Activated naive CD8-positive, alpha-beta T cell treated with anti-CD3 and anti-CD28 coated beads for 36 hours (primary cell): ENCODE measurements around the gene C16orf86. TPM values are rescaled to one million over a fixed set of nuclear protein-coding genes. Genes with fewer than 3 reads are reported as not detected.
A peak's percentile ranks its signal among the peaks of the same experiment; 100 is the strongest.
"Not testable (repeated sequence)": the region's sequence is repeated elsewhere in the genome, so short reads cannot be mapped to it uniquely, and the experiment has no call there.

ENCODE experiments used
- DNase-seq: peaks from one replicate; pipeline ENCODE4 v3.0.0; 2021
- H3K27ac Mint-ChIP-seq: one replicate; pipeline ENCODE4 v1.8.0; 2022; ENCODE audit warnings: mild to moderate bottlenecking, moderate library complexity, mixed read lengths
- H3K27me3 Mint-ChIP-seq: one replicate; pipeline ENCODE4 v1.8.0; 2022; ENCODE audit warnings: mild to moderate bottlenecking, mixed read lengths
- H3K36me3 Mint-ChIP-seq: one replicate; pipeline ENCODE4 v1.8.0; 2021; ENCODE audit warnings: mild to moderate bottlenecking, mixed read lengths
- H3K4me1 Mint-ChIP-seq: one replicate; pipeline ENCODE4 v1.8.0; 2021; ENCODE audit warnings: mixed read lengths
- H3K4me3 Mint-ChIP-seq: one replicate; pipeline ENCODE4 v1.8.0; 2022; ENCODE audit warnings: mild to moderate bottlenecking, moderate library complexity, mixed read lengths
- H3K9me3 Mint-ChIP-seq: one replicate; pipeline ENCODE4 v1.8.0; 2022; ENCODE audit warnings: mixed read lengths
- total RNA-seq, 2 experiments: library from RNA; stranded (reverse); gene quantifications; one replicate each; pipeline ENCODE4 v1.2.3, GENCODE V29; 2021

Gene C16orf86
- total RNA-seq, 2 experiments from 2014 or later: 1.3 to 1.8 TPM

GRCh38 chr16:67683767-67684166 is 17.2 kb downstream of the C16orf86 start:
- H3K4me3 Mint-ChIP-seq: no peak overlapping the region
- no peak for DNase-seq
- peaks cover 5% of the 10 kb centered on the region for H3K36me3 Mint-ChIP-seq
- H3K4me1 Mint-ChIP-seq: no peaks in the 10 kb centered on the region
- H3K27me3 Mint-ChIP-seq: no peaks in the 10 kb centered on the region
- H3K27ac Mint-ChIP-seq: no peak overlapping the region
- H3K9me3 Mint-ChIP-seq: no peaks in the 10 kb centered on the region

DNA sequence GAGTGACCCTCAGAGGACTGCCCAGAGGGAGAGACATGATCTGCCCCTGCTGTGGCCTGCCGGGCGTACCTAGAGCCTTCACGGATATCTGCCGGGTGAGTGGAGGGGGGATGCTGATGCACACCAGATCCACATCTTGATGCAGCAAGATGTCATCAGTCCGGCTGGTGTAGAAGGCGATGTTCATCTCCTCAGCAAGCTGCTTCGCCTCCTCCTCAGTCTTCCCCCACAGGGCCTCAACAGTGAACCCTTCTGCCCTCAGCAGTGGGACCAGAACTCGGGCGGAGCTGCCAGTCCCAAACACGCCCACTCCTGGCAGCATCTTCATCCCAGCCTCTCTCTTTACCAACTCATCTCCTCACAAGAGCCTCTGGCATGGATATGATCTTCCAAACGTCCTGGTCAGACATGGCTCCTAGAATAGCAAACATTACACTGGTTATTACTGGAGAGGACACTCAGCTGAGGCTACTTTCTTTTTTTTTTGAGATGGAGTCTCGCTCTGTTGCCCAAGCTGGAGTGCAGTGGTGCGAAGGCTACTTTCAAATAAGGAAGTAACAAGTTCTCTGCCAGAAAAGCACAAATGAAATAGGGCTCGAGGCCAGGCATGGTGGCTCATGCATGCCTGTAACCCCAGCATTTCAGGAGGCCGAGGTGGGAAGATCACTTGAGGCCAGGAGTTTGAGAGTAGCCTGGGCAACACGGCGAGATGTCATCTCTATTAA is 18.9 kb downstream of the C16orf86 start:
- Mint-ChIP-seq H3K4me3 (no peak overlapping the region), H3K4me1 (no peaks in the 10 kb centered on the region), H3K36me3 (peaks cover 5% of the 10 kb centered on the region), H3K27ac (no peak overlapping the region), H3K27me3 (no peaks in the 10 kb centered on the region), H3K9me3 (no peaks in the 10 kb centered on the region)
- no peak for DNase-seq

- not testable (repeated sequence) for H3K4me1 Mint-ChIP-seq, H3K36me3 Mint-ChIP-seq, H3K27ac Mint-ChIP-seq, H3K4me3 Mint-ChIP-seq, H3K27me3 Mint-ChIP-seq, H3K9me3 Mint-ChIP-seq, DNase-seq
Observed at GRCh38 chr16:67693517-67694285, 27.1 kb downstream of the C16orf86 start.

- no peak overlapping the region for H3K27ac Mint-ChIP-seq
- no peaks in the 10 kb centered on the region for H3K4me1 Mint-ChIP-seq
Observed at GRCh38 chr16:67694611-67695010, 28.0 kb downstream of the C16orf86 start.

GRCh38 chr16:67697422-67698185 is 31.0 kb downstream of the C16orf86 start:
- DNase-seq: no peak
- H3K4me3 Mint-ChIP-seq: no peak overlapping the region
- H3K9me3 Mint-ChIP-seq: peaks cover 1% of the 10 kb centered on the region
- H3K36me3 Mint-ChIP-seq: peaks cover 5% of the 10 kb centered on the region
- H3K27me3 Mint-ChIP-seq: no peaks in the 10 kb centered on the region
- no peak overlapping the region for H3K27ac Mint-ChIP-seq
- H3K4me1 Mint-ChIP-seq: peaks cover 3% of the 10 kb centered on the region

More at GRCh38 chr16:67694611-67695010, 28.0 kb downstream of the C16orf86 start:
- Mint-ChIP-seq H3K36me3 (peaks cover 5% of the 10 kb centered on the region), H3K27me3 (no peaks in the 10 kb centered on the region), H3K4me3 (no peak overlapping the region), H3K9me3 (peaks cover 1% of the 10 kb centered on the region)
- no peak for DNase-seq

DNA sequence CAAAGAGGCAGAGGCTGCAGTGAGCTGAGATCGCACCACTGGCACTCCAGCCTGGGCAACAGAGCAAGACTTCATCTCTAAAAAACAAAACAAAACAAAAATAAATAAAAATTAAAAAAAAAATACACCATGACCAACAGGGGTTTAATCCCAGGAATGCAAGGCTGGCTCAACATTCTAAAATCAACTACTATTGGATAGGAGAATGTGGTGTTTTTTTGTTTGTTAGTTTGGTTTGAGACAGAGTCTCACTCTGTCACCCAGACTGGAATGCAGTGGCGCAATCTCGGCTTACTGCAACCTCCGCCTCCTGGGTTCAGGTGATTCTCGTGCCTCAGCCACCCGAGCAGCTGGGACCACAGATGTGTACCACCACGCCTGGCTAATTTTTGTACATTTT is 32.7 kb downstream of the C16orf86 start:
- Mint-ChIP-seq H3K27ac (no peak overlapping the region), H3K36me3 (peaks cover 5% of the 10 kb centered on the region), H3K27me3 (no peaks in the 10 kb centered on the region), H3K9me3 (peaks cover 1% of the 10 kb centered on the region), H3K4me3 (no peak overlapping the region), H3K4me1 (peaks cover 14% of the 10 kb centered on the region)
- DNase-seq: no peak

DNA sequence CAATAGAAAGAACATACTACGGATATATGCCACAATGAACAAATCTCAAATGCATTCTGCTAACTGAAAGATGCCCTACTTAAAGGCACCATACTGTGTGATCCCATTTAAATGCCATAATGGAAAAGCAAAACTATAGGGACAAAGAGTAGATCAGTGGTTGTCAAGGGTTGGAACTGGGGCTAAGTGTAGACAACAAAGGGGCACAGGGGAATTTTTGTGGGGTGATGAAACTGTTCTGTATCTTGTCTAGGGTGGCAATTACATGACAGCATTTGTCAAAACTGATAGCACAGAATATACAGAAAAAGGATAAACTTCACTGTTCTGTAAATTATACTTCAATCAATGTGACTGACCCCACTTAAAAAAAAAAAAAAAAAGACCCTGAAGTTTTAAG is 34.8 kb downstream of the C16orf86 start:
- Mint-ChIP-seq H3K4me3 (no peak overlapping the region), H3K27me3 (no peaks in the 10 kb centered on the region), H3K4me1 (peaks cover 14% of the 10 kb centered on the region), H3K27ac (no peak overlapping the region), H3K9me3 (peaks cover 1% of the 10 kb centered on the region), H3K36me3 (peaks cover 5% of the 10 kb centered on the region)
- DNase-seq: no peak

DNA sequence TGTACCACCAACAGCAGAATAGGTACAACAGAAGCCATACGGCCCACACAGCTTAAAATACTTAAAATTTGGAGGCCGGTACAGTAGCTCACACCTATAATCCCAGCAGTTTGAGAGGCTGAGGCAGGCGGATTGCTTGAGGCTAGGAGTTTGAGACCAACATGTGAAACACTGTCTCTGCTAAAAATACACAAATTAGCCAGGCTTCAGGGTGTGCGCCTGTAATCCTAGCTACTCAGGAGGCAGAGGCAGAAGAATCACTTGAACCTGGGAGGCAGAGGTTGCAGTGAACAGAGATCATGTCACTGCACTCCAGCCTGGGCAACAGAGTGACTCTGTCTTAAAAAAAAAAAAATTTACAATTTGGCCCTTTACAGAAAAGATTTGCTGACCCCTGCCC is 35.5 kb downstream of the C16orf86 start:
- Mint-ChIP-seq H3K36me3 (peaks cover 5% of the 10 kb centered on the region), H3K27ac (no peak overlapping the region)

DNA sequence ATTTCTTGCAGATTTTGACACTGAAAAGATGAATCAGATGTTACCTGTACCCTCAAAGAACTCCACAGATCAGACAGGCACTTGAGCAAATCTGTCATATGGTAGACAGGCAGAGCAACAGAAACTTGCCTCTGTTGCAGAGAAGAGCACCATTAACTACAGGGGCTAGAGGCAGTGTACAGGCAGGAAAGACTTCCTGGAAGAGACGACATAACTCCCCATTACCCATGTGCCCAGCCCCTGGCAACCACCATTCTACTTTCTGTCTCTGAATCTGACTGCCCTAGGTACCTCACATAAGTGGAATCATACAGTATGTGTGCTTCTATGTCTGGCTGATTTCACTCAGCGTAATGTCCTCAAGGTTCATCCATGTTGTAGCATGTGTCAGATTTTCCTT is 37.0 kb downstream of the C16orf86 start:
- H3K4me3 Mint-ChIP-seq: no peak overlapping the region
- no peak for DNase-seq
- H3K27ac Mint-ChIP-seq: peak overlapping the region; percentile 40
- peaks cover 14% of the 10 kb centered on the region for H3K4me1 Mint-ChIP-seq
- H3K27me3 Mint-ChIP-seq: no peaks in the 10 kb centered on the region
- H3K9me3 Mint-ChIP-seq: peaks cover 1% of the 10 kb centered on the region
- H3K36me3 Mint-ChIP-seq: peaks cover 1% of the 10 kb centered on the region

More for the DNA sequence above, 35.5 kb downstream of the C16orf86 start:
- no peak for DNase-seq
- no peak overlapping the region for H3K4me3 Mint-ChIP-seq
- H3K27me3 Mint-ChIP-seq: no peaks in the 10 kb centered on the region
- H3K4me1 Mint-ChIP-seq: peaks cover 14% of the 10 kb centered on the region
- peaks cover 1% of the 10 kb centered on the region for H3K9me3 Mint-ChIP-seq

- no peaks in the 10 kb centered on the region for H3K27me3 Mint-ChIP-seq
- H3K4me3 Mint-ChIP-seq: no peak overlapping the region
- no peaks in the 10 kb centered on the region for H3K9me3 Mint-ChIP-seq
- H3K36me3 Mint-ChIP-seq: no peaks in the 10 kb centered on the region
- H3K4me1 Mint-ChIP-seq: peaks cover 14% of the 10 kb centered on the region
- H3K27ac Mint-ChIP-seq: no peak overlapping the region
- DNase-seq: no peak
Observed at GRCh38 chr16:67704110-67704509, 37.5 kb downstream of the C16orf86 start.

DNA sequence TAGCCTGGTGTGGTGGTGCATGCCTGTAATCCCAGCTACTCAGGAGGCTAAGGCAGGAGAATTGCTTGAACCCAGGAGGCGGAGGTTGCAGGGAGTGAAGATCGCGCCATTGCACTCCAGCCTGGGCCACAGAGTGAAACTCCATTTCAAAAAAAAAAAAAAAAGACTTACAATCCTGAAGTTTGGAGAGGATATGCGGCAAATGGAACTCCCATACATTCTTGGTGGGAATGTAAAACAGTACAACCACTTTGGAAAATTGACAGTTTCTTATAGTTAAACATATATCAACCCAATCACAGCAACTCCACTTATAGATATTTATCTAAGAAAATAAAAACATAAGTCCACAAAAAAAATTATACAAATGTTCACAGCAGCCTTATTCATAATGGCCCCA is 40.6 kb downstream of the C16orf86 start:
- no peak for DNase-seq
- H3K4me3 Mint-ChIP-seq: no peak overlapping the region
- H3K27me3 Mint-ChIP-seq: no peaks in the 10 kb centered on the region
- H3K36me3 Mint-ChIP-seq: peaks cover 2% of the 10 kb centered on the region
- no peak overlapping the region for H3K27ac Mint-ChIP-seq
- H3K9me3 Mint-ChIP-seq: no peaks in the 10 kb centered on the region
- peaks cover 11% of the 10 kb centered on the region for H3K4me1 Mint-ChIP-seq

- Mint-ChIP-seq H3K4me3 (no peak overlapping the region), H3K27me3 (no peaks in the 10 kb centered on the region)
Observed at GRCh38 chr16:67707790-67708189, 41.2 kb downstream of the C16orf86 start.

GRCh38 chr16:67708368-67708771 is 41.8 kb downstream of the C16orf86 start:
- H3K27me3 Mint-ChIP-seq: no peaks in the 10 kb centered on the region
- DNase-seq: no peak
- peaks cover 9% of the 10 kb centered on the region for H3K4me1 Mint-ChIP-seq
- H3K9me3 Mint-ChIP-seq: no peaks in the 10 kb centered on the region
- H3K27ac Mint-ChIP-seq: no peak overlapping the region
- H3K36me3 Mint-ChIP-seq: peaks cover 2% of the 10 kb centered on the region
- H3K4me3 Mint-ChIP-seq: no peak overlapping the region

More at GRCh38 chr16:67707790-67708189, 41.2 kb downstream of the C16orf86 start:
- no peak for DNase-seq
- no peaks in the 10 kb centered on the region for H3K9me3 Mint-ChIP-seq
- H3K4me1 Mint-ChIP-seq: peaks cover 11% of the 10 kb centered on the region
- no peak overlapping the region for H3K27ac Mint-ChIP-seq
- peaks cover 2% of the 10 kb centered on the region for H3K36me3 Mint-ChIP-seq

- DNase-seq: no peak
- H3K4me1 Mint-ChIP-seq: peaks cover 6% of the 10 kb centered on the region
- H3K36me3 Mint-ChIP-seq: peaks cover 2% of the 10 kb centered on the region
- no peaks in the 10 kb centered on the region for H3K27me3 Mint-ChIP-seq
- no peak overlapping the region for H3K27ac Mint-ChIP-seq
- H3K4me3 Mint-ChIP-seq: no peak overlapping the region
- H3K9me3 Mint-ChIP-seq: no peaks in the 10 kb centered on the region
Observed at GRCh38 chr16:67709050-67709449, 42.4 kb downstream of the C16orf86 start.

GRCh38 chr16:67710607-67711006 is 44.0 kb downstream of the C16orf86 start:
- peaks cover 6% of the 10 kb centered on the region for H3K4me1 Mint-ChIP-seq
- no peaks in the 10 kb centered on the region for H3K9me3 Mint-ChIP-seq
- H3K27me3 Mint-ChIP-seq: no peaks in the 10 kb centered on the region
- no peak for DNase-seq
- H3K27ac Mint-ChIP-seq: no peak overlapping the region
- peaks cover 2% of the 10 kb centered on the region for H3K36me3 Mint-ChIP-seq
- no peak overlapping the region for H3K4me3 Mint-ChIP-seq
